Thyroid gland (tissue), 4 donors: ENCODE data around the gene PWP2.

ENCODE experiments used
- CTCF ChIP-seq, 6 experiments: fragments of 200-600 bp in 3 of 6; fragments of 450-650 bp in 3 of 6; sonication (generic) in 3 of 6; IDR thresholded peaks; one replicate each; pipeline ENCODE4 v1.5.1; 2016 to 2019; ENCODE audit warnings: antibody characterized with exemption in 6 of 6, mild to moderate bottlenecking in 2 of 6, inconsistent platforms in 1 of 6, moderate library complexity in 1 of 6
- POLR2A ChIP-seq, 2 donors: fragments of 450-650 bp; IDR thresholded peaks; one replicate each; pipeline ENCODE4 v1.6.1; 2017; ENCODE audit warnings: antibody characterized with exemption in 2 of 2, mild to moderate bottlenecking in 2 of 2, moderate library complexity in 1 of 2

DNA sequence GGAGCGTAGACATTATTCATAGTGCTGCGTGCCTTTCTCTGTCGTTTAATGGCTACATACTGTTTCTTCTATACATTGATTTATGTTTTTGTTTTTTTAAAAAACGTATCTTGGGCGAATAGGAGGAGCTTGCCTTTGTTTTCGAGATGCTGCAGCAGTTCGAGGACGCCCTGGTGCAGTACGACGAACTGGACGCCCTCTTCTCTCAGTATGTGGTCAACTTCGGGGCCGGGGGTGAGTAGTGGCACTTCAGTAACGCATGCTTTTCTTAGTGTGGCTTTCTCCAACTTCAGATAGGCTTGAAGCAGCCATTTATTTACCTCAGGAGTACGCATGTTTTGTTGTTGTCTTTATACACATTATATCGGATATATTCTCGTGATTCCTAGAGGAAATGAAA, 48.2 kb upstream of the PWP2 start:
- no peak for TF ChIP-seq CTCF (IDR thresholded peaks at IDR 0.05)
- no peak for TF ChIP-seq POLR2A (IDR thresholded peaks at IDR 0.05)
